22Rv1 (cell line): ENCODE measurements around the gene PROX1.

Experiments
- H3K27ac ChIP-seq: fragments of 450-650 bp; 2 replicates; pipeline ENCODE4 v1.5.1; 2017
- ZFX ChIP-seq: fragments of 450-650 bp; IDR thresholded peaks from 2 replicates; pipeline ENCODE4 v1.6.1; 2017; ENCODE audit warnings: antibody characterized with exemption, borderline replicate concordance
- TF ChIP-seq, protein P1 (sequence below): fragments of 450-650 bp; IDR thresholded peaks from 2 replicates; pipeline ENCODE4 v1.5.1; 2017; ENCODE audit warnings: mild to moderate bottlenecking

PROX1 gene

DNA sequence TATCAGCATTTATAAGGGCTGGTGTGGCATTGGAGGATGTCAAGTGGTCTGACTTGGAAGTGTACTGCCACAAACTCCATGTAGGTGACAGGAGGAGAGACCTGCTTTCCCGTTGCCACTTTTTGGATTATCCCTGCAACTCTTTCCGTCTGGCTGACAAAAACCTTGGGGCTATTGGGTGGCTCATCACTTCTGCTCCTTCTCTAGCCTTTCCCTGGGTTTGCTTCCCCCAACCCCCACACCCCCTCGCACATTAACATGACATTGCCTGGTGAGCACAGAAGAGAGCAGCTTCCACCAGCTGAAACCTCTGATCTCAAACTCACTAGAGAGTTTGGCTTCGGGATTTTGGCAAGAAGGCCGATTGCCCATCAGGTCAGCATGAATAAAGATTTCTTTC lies 39.2 kb downstream of the PROX1 start:
- TF ChIP-seq, protein P1, sequence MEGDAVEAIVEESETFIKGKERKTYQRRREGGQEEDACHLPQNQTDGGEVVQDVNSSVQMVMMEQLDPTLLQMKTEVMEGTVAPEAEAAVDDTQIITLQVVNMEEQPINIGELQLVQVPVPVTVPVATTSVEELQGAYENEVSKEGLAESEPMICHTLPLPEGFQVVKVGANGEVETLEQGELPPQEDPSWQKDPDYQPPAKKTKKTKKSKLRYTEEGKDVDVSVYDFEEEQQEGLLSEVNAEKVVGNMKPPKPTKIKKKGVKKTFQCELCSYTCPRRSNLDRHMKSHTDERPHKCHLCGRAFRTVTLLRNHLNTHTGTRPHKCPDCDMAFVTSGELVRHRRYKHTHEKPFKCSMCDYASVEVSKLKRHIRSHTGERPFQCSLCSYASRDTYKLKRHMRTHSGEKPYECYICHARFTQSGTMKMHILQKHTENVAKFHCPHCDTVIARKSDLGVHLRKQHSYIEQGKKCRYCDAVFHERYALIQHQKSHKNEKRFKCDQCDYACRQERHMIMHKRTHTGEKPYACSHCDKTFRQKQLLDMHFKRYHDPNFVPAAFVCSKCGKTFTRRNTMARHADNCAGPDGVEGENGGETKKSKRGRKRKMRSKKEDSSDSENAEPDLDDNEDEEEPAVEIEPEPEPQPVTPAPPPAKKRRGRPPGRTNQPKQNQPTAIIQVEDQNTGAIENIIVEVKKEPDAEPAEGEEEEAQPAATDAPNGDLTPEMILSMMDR: no peak
- TF ChIP-seq ZFX: no peak
- H3K27ac ChIP-seq: no peak overlapping the region

DNA sequence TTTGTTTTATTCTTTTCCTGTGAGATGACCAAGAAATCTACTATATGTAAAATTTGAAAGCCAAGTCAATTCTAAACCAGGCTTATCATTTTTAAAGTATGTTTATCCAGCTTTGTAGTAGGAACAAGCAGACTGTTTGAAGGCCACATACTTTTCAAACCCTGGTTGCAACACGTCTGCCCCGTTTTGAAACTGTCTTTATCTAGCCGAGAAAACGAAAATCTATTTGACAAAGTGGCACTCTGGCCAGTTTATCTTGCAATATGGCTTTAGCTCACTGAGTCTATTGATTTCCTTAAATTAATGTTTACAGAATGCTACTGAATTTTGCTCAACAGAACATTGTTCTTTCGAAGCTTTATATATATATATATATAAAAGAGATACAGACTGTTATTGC lies 39.7 kb downstream of the PROX1 start:
- TF ChIP-seq, protein P1: no peak
- no peak for TF ChIP-seq ZFX
- no peak overlapping the region for H3K27ac ChIP-seq

DNA sequence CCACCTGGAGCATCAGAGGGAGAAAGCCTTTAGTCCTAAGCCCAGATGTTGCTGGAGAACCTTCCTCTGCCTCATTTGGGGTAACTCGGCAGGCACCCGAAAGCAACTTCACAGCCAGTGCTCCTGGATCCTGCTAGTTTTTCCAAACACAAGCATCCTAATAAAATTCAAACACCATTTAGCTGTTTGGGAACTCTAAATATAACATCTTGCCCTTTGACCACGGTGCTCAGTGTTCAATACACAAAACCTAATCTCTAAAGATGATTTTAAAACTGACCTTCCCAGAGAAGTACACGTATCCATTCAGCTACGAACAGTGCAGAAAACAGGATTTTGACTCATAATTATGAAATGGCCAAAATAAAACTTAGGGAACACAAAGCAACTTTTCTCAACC lies 40.3 kb downstream of the PROX1 start:
- no peak overlapping the region for H3K27ac ChIP-seq
- no peak for TF ChIP-seq ZFX
- TF ChIP-seq, protein P1: no peak

DNA sequence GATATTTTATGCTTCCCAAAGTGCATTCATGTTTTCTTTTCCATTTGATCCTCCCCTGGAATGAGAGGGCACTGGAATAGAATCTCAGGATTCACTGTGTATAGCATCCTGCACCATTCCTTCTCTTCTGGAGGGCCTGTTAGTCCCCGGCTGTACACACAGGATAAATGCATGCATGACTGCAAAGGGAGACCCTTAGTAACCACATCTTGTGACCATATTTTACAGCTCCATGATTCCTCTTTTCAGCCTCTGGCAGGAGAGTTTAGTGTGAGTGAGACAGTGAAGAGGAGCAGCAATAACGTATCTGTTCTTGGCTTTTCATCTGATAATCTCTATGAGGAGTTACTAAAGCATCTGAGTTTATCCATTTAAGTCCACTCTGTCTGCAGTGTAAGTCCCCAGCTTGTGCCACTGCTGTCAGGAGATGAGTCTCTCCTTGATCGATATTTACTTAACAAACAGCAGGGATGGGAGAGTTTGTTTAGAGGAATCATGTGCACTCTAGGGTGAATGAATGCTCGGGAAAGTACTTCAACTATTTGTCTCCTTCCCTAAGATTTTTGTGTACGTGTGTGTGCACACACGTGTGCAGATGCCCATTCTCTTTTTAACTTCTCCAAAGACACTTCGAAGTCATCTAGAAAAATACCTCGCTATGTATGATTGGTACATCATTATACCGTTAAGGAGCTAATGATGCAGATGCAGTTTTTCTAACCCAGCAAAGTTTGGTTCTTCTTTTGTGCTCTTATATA lies 41.1 kb downstream of the PROX1 start:
- TF ChIP-seq, protein P1: no peak
- no peak for TF ChIP-seq ZFX
- no peak overlapping the region for H3K27ac ChIP-seq

DNA sequence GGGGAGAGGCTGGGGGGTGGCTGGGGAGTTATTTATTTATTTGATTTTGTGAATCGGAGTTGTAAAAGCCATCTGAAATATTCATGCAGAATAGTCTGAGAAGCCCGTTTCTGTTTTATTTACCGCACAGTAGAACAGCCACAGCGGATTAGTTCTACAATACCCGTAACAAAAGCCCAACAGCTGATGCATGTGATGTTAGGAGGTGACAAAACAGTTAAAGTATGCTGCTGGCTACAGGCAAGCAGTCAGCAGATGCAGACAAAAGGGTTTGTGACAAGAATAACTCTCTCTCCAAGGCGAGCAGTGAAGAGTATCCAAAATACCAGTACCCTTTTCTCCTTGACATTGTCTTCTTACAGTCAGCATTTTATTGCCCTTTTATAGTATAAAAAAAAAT lies 42.0 kb downstream of the PROX1 start:
- no peak for TF ChIP-seq ZFX
- TF ChIP-seq, protein P1: no peak
- no peak overlapping the region for H3K27ac ChIP-seq

DNA sequence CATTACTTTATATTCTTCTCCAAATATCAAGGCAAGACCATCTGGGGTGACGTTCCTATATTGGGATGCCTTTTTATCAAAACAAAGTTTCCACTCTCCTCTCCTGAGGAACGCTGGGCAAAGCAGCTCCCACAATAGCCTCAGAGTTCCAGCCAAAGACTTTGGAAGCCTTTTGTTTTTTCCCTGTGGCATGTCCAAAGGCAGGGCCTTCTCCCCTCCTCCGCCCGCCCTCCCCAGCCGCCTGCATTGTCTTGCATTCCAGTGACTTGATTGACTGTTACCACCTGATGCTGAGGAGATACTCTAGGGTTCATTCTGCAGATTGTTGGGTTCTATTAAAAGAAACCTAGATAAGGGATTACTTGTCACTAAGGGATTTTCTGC lies 43.5 kb downstream of the PROX1 start:
- no peak overlapping the region for H3K27ac ChIP-seq
- TF ChIP-seq, protein P1: no peak
- TF ChIP-seq ZFX: no peak

DNA sequence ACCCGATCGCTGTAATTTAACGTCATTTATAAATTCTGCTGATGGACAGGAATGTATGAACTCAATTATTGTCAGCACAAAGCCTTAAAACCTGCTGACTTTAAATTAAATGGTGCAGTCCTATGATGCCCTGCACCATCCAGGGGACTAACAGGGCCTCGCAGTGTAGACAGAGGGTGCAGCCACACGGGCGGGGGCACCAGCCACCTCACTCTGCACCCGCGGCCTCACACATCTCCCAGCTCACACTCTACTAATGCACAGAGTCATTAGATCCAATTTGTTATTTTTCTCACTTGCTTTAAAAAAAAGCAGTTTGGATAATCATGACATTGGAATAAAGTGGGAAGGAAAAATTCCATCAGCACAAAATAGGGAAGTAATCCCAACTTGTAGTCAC lies 49.7 kb downstream of the PROX1 start:
- TF ChIP-seq, protein P1: no peak
- TF ChIP-seq ZFX: no peak
- H3K27ac ChIP-seq: no peak overlapping the region
